Kidney capillary endothelial cell (primary cell): ENCODE results near the gene ABI3.
"Not testable (repeated sequence)": the region's sequence is repeated elsewhere in the genome, so short reads cannot be mapped to it uniquely, and the experiment has no call there.

Source experiments
- DNase-seq: peaks from one replicate; pipeline ENCODE4 v3.0.0-alpha.2; 2018; ENCODE audit warnings: low spot score

Gene ABI3

DNA sequence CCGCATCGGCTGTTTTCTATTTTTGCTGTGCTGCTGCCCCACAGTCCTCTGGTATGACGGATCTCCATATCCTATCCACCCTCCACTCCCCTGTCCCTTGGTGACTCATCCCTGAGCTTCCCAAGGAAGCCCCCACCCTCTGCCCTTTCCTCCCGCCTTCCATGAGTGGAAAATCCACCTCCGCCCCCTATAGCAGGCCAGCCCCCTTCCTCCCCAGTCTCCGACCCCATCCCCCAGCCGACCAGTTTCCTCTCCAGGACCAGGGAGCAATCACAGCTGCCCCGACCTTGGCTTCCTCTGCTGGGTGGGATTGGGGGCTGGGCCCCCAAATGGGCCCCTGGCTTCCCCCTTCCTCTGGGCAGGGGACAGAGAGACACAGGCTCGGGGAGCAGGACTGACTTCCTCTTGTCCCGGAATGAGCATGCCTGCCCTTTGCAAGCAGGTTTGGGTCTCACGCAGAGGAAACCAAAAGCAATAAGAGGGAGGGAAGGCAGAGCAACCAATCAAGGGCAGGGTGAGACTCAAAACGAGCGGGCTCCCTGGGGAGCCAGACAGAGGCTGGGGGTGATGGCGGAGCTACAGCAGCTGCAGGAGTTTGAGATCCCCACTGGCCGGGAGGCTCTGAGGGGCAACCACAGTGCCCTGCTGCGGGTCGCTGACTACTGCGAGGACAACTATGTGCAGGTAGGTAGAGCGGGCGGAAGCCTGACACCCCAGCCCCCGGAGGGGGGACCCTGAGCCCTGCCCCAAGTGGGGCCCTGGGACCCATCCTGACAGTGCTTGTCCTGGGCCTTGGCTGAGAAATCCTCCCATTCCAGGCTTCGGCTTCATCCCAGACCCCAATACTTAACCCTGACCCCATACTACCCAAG, at the start of gene ABI3, which contains the start of gene GNGT2:
Gene ABI3, plus strand, starts transcription at position 550 of the 872 bp plus-strand sequence. Its CDS starts 18 bp downstream, at position 568.
Gene GNGT2, minus strand, starts transcription at position 417 of the 872 bp plus-strand sequence. CDS start 3,152 bp downstream, outside the sequence.
- peak; percentile 91 for DNase-seq

DNA sequence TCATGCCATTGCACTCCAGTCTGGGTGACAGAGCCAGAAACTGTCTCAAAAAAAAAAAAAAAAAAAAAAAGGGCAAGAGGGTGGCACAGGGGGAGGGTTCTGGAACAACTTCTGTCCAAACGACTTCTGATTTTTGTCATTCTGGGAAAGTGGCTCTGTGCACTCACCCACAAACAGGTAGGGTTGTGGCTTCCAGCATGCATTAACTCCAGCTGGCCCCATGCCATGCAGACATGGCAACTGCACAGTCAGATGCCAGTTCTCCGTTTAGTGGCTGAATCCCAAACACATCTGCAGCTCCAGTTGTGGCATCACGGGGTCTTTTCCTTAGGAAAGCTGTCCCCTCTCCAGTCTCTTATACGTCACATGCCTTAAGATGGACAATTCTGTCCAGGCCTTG, 47.6 kb upstream of the ABI3 start:
- DNase-seq: no peak

DNA sequence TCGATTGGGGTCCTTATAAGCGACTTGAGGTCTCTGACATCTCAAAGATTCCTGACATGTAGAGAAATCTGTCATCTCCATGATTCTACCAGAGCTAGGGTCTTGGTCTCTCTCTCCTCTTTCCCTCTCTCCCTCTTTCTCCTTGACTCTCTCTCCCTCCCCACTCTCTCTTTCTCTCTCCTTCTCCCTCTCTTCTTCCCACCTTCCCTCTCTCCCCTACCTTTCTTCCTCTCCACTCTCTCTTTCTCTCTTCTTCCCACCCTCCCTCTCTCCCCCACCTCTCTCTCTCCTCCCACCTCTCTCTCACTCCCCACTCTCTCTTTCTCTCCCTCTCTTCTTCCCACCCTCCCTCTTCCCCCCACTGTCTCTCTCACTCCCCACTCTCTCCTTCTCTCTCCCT, 45.4 kb upstream of the ABI3 start:
- no peak for DNase-seq

DNA sequence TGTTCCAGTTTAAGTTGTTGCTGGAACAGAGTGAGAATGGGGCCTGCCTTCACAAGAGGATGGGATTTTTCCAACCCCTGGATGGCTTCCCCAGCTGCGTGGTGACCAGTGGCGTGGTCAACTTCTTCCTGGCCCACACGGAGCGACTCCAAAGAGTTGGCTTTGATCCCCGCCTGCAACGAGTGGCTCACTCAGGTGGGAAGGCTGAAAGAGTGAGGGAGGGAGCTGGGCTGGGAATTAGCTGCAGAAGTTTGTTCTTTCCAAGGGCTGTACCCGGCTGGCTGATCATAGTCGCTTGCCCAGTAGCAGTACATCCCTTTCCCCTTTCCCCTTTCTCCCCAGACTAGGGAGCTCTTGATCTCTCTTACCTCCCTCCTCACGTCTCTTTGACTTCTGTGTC, 41.8 kb upstream of the ABI3 start:
- no peak for DNase-seq

- no peak for DNase-seq
These were observed 40.3 kb upstream of the ABI3 start for GRCh38 chr17:49170216-49170615.

- not testable (repeated sequence) for DNase-seq
These were observed 39.8 kb upstream of the ABI3 start for GRCh38 chr17:49170711-49171110.

GRCh38 chr17:49175978-49176377, 34.5 kb upstream of the ABI3 start:
- DNase-seq: not testable (repeated sequence)

GRCh38 chr17:49180303-49180702, 30.2 kb upstream of the ABI3 start:
- DNase-seq: peak; percentile 66

DNA sequence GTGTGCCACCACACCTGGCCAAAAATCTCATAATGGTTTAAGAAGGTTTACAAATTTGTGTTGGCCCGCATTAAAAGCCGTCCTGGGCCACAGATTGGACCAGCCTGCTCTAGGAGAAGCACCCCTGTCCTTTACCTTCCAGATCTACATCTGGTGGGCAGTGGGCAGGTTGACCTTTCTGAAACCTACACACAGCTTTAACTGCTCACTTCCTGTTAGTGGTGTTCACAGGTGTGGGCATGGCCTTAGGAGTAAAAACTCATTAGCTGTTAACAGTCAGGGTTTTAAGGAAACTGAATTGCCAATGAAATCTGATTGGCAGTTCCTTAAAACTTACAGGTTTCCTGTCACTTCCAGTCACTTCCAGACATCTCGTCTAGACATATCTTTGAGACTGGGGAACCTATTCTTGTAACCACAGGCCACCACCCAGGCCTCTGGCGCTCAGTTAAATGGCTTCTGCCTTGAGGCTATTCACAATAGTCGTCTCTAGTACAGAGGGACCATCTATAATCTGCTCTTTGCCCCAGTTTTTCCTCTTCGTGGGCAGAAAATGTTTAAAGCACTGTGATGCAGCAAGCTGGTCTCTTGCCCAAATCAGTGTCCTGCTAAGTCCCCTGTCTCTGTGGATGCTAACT, 29.4 kb upstream of the ABI3 start:
- no peak for DNase-seq

DNA sequence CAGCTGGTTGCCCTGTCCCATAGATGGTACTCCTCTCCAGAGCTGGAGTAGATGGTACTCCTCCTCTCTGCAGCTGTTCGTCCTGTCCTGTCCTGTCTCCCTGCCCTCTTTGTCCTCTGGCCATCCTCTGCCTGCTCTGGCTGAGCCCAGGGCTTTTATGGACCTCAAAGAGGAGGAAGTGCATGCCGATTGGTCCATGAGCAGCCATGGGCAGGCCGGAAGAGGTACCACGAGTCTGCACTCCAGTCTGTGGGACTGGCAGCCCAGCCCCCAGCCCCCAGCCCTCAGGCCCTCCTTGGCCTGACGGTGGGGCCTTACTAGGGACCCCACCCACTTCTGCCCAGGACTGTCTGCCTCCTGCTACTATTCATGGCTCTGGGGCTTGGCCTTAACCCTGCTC, 27.2 kb upstream of the ABI3 start:
- DNase-seq: no peak

DNA sequence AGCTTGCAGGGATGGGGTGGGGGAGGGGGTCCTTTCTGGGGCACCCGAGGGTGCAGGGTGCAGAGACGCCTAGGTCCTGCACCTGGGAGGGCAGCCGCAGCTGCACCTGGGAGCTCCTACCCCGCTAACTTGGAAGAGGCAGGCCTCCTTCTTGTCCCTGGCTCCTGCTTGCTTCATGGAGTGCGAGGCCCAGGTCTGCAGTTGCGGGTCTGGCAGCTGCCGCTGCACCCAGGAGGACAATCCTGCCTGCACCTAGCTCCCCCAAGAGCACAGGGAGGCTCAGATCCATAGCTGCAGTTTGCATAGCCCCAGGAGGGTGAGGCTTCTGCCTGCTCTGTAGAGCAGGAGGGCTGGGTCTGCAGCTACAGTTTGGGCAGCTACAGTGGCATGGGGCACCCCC, 26.7 kb upstream of the ABI3 start:
- DNase-seq: no peak

GRCh38 chr17:49184522-49184921, 26.0 kb upstream of the ABI3 start:
- not testable (repeated sequence) for DNase-seq

- DNase-seq: not testable (repeated sequence)
These were observed 25.1 kb upstream of the ABI3 start for GRCh38 chr17:49185381-49185780.

GRCh38 chr17:49187301-49187700, 23.2 kb upstream of the ABI3 start:
- DNase-seq: no peak

GRCh38 chr17:49190932-49191331, 19.6 kb upstream of the ABI3 start:
- DNase-seq: no peak

- no peak for DNase-seq
These were observed 19.0 kb upstream of the ABI3 start for GRCh38 chr17:49191409-49191916.

DNA sequence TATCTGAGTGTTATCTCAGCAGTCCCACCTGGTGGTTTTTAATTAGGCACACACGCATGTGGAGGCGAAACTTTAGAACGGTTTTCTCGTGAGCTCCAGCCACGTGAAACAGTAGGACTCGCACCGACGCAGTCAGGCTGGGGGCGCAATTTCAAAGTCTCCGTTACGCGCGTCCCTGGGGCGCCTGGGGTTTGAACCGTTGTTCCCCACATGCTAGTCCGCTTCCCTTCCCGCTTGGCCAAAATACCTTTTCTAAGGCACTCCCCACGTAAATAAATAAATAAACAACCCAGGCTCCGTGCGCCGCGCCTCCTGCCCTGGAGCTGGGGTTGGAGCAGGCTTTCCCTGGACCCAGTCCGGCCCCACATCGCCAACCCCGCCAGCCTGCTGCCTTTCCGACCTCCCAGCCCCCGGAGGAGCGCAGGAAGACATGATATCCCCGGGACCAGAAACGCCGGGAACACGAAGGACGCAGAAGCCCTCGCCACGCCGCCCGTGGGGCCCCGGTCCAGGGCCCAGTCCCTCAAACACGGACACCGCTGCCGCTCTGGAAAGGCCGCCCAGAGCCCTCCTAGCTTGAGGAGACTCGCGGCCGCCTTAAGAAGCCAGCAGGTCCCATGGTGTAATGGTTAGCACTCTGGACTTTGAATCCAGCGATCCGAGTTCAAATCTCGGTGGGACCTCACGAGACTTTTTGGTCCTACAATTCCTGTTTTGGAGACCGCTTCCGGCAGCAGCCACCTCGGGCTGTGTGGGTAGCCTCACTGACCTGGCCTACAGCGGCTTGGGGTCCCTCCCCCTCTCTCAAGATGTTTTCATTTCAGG, 18.4 kb upstream of the ABI3 start:
- peak; percentile 74 for DNase-seq

DNA sequence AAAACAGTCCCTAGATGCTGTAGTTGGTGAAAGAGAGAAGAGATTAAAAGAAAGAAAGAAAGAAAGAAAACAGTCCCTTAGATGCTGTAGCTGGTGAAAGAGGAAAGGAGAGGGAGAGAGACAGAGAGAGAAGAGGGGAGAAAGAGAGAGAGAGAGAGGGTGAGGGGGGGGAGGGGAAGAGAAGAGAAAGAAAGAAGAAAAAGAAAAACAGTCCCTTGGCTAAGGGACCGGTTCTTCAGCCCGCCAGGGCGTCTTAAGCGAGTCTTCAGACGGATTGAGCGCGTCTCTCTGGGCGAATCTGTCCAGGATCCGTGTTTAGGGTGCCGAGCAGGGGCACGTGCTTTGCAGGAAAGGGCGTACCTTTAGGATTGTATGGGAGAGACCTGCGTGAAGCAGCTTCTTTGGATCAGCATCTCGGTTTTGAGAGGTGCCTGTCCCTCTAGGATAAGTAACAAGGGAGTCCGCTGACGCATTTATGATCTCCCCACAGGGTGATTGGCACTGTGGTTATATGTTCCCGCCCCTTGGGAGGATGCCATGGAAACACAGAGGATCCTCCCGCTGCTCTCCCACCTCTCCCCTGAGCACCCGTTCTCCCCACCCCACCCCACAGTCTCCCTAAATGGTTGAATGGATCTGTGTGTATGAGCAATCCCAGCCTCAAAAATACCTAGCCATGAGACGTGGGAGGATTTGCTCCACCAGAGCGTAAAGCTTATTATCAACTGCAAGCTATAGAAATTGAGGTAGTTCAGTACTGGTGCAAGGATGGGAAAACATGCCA, 16.8 kb upstream of the ABI3 start:
- no peak for DNase-seq

DNA sequence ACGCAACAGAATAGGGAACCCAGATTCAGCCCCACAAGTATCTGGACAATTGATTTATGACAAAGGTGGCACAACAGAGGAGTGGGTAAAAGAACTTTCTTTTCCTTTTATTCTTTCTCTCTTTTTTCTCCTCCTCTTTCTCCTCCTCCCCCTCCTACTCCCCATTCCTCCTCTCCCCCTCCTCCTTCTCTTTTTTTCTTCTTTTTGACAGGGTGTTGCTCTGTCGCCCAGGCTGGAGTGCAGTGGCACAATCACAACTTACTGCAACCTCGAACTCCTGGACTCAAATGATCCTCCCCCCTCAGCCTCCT, 16.3 kb upstream of the ABI3 start:
- DNase-seq: no peak

- DNase-seq: no peak
These were observed 14.8 kb upstream of the ABI3 start for GRCh38 chr17:49195751-49196150.

- no peak for DNase-seq
These were observed 14.0 kb upstream of the ABI3 start for GRCh38 chr17:49196520-49196919.
